ENCODE results near the gene CBLL2. TPM values are rescaled to one million over a fixed set of nuclear protein-coding genes. Genes with fewer than 3 reads are reported as not detected.
"Not testable (repeated sequence)": the region's sequence is repeated elsewhere in the genome, so short reads cannot be mapped to it uniquely, and the experiment has no call there.

The CBLL2 gene
- total and polyA plus RNA-seq, 2 of the 4 experiments (the other 2 are of a cell fraction) = not detected

DNA sequence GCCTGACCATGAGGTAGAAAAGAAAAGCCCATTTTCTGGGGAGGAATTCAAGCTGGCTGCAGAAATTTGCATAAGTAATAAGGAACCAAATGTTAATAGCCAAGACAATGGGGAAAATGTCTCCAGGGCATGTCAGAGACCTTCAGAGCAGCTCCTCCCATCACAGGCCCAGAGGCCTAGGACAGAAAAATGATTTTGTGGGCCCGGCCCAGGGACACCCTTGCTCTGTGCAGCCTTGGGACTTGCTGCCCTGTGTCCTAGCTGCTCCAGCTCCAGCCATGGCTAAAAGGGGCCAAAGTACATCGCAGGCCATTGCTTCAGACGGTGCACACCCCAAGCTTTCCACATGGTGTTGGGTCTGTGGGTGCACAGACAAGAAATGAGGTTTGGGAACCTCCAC lies 16.5 kb downstream of the CBLL2 start:
- H2BK20ac ChIP-seq (ENCODE audit: low read depth, low read length); H3K14ac ChIP-seq (replicated peaks; ENCODE audit: low read depth, low read length); H3K4me2 ChIP-seq (ENCODE audit: low read depth, low read length); H3K9me3 ChIP-seq (ENCODE audit: control insufficient read depth, insufficient read depth, low read length); H2AFZ ChIP-seq (replicated peaks; ENCODE audit: low read length, poor library complexity); H4K20me1 ChIP-seq (ENCODE audit: insufficient read depth, low read length); H2AK5ac ChIP-seq (ENCODE audit: low read depth, low read length); BruUV-seq (replicated peaks); H3K9ac ChIP-seq (ENCODE audit: low read depth, low read length); H3K9me1 ChIP-seq (ENCODE audit: insufficient read depth, low read length); ATAC-seq (ENCODE audit: low read depth); H4K5ac ChIP-seq (ENCODE audit: low read depth, low read length); H3K4me3 ChIP-seq (ENCODE audit: insufficient read depth, low read depth, low read length); H3K27me3 ChIP-seq (ENCODE audit: control insufficient read depth, insufficient read depth, low read length); H3K4me1 ChIP-seq (ENCODE audit: control insufficient read depth, insufficient read depth, low read length); H2BK5ac ChIP-seq (ENCODE audit: low read depth, low read length, poor library complexity, severe bottlenecking); H3K4ac ChIP-seq (ENCODE audit: low read depth, low read length); dilution Hi-C loops (cut with HindIII; ENCODE audit: low sequenced_read_pairs, unreplicated experiment); POLR2A ChIA-PET (ENCODE audit: unreplicated experiment); H4K91ac ChIP-seq (ENCODE audit: insufficient read depth, low read depth, low read length); H3K18ac ChIP-seq (ENCODE audit: low read depth, low read length); H3K56ac ChIP-seq (ENCODE audit: extremely low read depth, insufficient read depth, low read length); H2BK120ac ChIP-seq (ENCODE audit: low read depth, low read length); H3K79me1 ChIP-seq (ENCODE audit: low read depth in 1 of 2, low read length in 2 of 2); intact Hi-C loops (cut with micrococcal nuclease); CTCF ChIA-PET; H2BK15ac ChIP-seq (ENCODE audit: low read depth, low read length); H3K23ac ChIP-seq (ENCODE audit: low read depth, low read length); H2AK9ac ChIP-seq (replicated peaks; ENCODE audit: low read depth, low read length, poor library complexity); DNase-seq; in situ Hi-C loops (cut with MboI; ENCODE audit: low sequenced_read_pairs); H4K8ac ChIP-seq (ENCODE audit: low read depth in 2 of 2, low read length in 2 of 2); H3K27ac ChIP-seq (ENCODE audit: insufficient read depth, low read length); H3K36me3 ChIP-seq (ENCODE audit: control insufficient read depth, insufficient read depth, low read length): not testable (repeated sequence)
- 50% methylated on average over 1 of the region's 3 CpGs; no CpG with 5 or more reads in 1 of the 2 experiments for WGBS, 2 experiments (ENCODE audit: extremely low coverage in 2 of 2, insufficient read length in 1 of 2)
